ENCODE measurements around the gene UPK3BL2.
"Not testable (repeated sequence)": the region's sequence is repeated elsewhere in the genome, so short reads cannot be mapped to it uniquely, and the experiment has no call there.

GRCh38 chr7:102498321-102498720 is 45.2 kb downstream of the UPK3BL2 start:
- TF ChIP-seq POLR2AphosphoS5, CTCF, POLR2A, EP300 (IDR thresholded peaks at IDR 0.05): not testable (repeated sequence)

All from suprapubic skin (tissue), 4 donors.